MM.1S (cell line): ENCODE results near the gene TP53I13.

Experiments
- DNase-seq: peaks from one replicate; pipeline ENCODE4 v3.0.0-alpha.2; 2015
- H2AFZ ChIP-seq: fragments of 300-600 bp; sonication (generic); 2 replicates; pipeline ENCODE4 v1.6.0; 2016; ENCODE audit warnings: antibody characterized with exemption, low read length
- H3F3A ChIP-seq: fragments of 300-600 bp; sonication (generic); 2 replicates; pipeline ENCODE4 v1.6.1; 2016; ENCODE audit warnings: mild to moderate bottlenecking, antibody characterized with exemption, low read length, moderate library complexity, mixed read lengths; ENCODE audit not compliant: insufficient read depth
- H3K27ac ChIP-seq: fragments of 300-600 bp; sonication (generic); 2 replicates; pipeline ENCODE4 v1.5.1; 2016; ENCODE audit warnings: mild to moderate bottlenecking, low read length
- H3K27me3 ChIP-seq: fragments of 300-600 bp; sonication (generic); replicated peaks from 2 replicates; pipeline ENCODE4 v1.6.0; 2016; ENCODE audit warnings: low read length; ENCODE audit not compliant: insufficient read depth
- H3K36me3 ChIP-seq: fragments of 300-600 bp; sonication (generic); replicated peaks from 2 replicates; pipeline ENCODE4 v1.6.1; 2016; ENCODE audit warnings: mild to moderate bottlenecking, low read length, mixed read lengths; ENCODE audit not compliant: insufficient read depth
- H3K4me1 ChIP-seq: fragments of 300-600 bp; sonication (generic); 2 replicates; pipeline ENCODE4 v1.6.1; 2016; ENCODE audit warnings: low read length, mixed read lengths
- H3K4me2 ChIP-seq: fragments of 300-600 bp; sonication (generic); 2 replicates; pipeline ENCODE4 v1.6.0; 2016; ENCODE audit warnings: low read depth, low read length
- H3K4me3 ChIP-seq: fragments of 300-600 bp; sonication (generic); 2 replicates; pipeline ENCODE4 v1.5.1; 2016; ENCODE audit warnings: low read length, mixed read lengths
- H3K79me2 ChIP-seq: fragments of 300-600 bp; sonication (generic); 2 replicates; pipeline ENCODE4 v1.6.1; 2016; ENCODE audit warnings: mixed run types, low read length, mixed read lengths
- H3K9ac ChIP-seq: fragments of 300-600 bp; sonication (generic); 2 replicates; pipeline ENCODE4 v1.6.1; 2016; ENCODE audit warnings: low read length, mixed read lengths
- H3K9me2 ChIP-seq: fragments of 300-600 bp; sonication (generic); replicated peaks from 2 replicates; pipeline ENCODE4 v1.6.1; 2016; ENCODE audit warnings: mild to moderate bottlenecking, low read length, mixed read lengths; ENCODE audit not compliant: insufficient read depth
- H3K9me3 ChIP-seq: fragments of 300-600 bp; sonication (generic); replicated peaks from 2 replicates; pipeline ENCODE4 v1.6.1; 2016; ENCODE audit warnings: mild to moderate bottlenecking, low read length, mixed read lengths; ENCODE audit not compliant: insufficient read depth
- H4K20me1 ChIP-seq: fragments of 300-600 bp; sonication (generic); 2 replicates; pipeline ENCODE4 v1.6.1; 2016; ENCODE audit warnings: mild to moderate bottlenecking, low read length, moderate library complexity, mixed read lengths; ENCODE audit not compliant: insufficient read depth
- EZH2 ChIP-seq: fragments of 300-600 bp; sonication (generic); optimal IDR thresholded peaks from 2 replicates; pipeline ENCODE3; 2017; ENCODE audit warnings: low read depth, mild to moderate bottlenecking, antibody characterized with exemption, low read length, mixed read lengths
- EZH2phosphoT487 ChIP-seq: fragments of 300-600 bp; sonication (generic); IDR thresholded peaks from 2 replicates; pipeline ENCODE4 v1.6.1; 2018; ENCODE audit warnings: antibody characterized with exemption, low read length
- TF ChIP-seq, protein P1 (sequence below): fragments of 300-600 bp; sonication (generic); IDR thresholded peaks from 2 replicates; pipeline ENCODE4 v1.5.1; 2016; ENCODE audit warnings: antibody characterized with exemption, low read length, mixed read lengths

Gene TP53I13

DNA sequence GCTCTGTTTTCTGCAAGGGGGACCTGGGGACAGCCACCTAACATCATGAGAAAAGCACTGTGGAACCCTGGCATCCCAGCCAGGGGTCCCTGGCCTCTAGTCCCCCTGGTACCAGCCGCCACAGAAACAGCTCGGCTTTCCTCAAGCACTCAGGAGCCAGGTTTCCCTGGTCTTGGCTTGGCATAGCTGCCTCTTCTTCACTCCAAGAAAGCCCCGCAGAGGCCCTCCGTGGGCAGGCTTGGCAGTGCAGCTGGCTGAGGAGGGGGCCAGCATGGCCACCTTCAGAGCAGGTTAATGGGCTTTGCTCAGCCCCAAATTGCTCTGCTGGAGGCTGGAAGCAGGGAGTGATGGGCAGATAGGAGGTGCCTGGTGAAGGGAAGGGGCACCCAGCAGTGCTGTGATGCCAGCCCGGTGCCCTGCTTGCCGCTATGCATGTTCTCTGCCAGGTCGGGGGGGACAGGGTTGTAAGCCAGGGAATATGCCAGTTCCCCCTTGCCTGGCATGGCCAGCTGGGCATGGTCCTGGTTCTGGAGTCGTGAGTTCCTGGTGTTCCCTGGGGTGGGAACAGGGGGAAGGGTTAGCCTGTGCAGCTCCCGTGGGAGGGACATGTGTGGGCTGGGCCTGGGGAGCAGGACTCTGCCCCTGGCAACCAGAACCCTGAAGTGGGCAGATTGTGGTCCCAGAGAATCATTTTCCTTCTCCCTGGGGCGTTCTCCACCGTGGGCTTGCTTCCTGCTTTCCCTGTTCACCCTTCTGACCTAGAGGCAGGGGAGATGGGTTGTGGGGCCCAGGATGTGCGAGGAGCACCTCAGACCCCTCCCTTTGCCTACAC lies 27.7 kb downstream of the TP53I13 start:
- H3K79me2 ChIP-seq, result no peaks in the 10 kb centered on the region
- peaks cover 27% of the 10 kb centered on the region for H3K4me1 ChIP-seq
- no peak overlapping the region for H3K4me2 ChIP-seq
- no peaks in the 10 kb centered on the region for H3K9me2 ChIP-seq
- H3K36me3 ChIP-seq, result no peaks in the 10 kb centered on the region
- H4K20me1 ChIP-seq, result no peaks in the 10 kb centered on the region
- H3K9me3 ChIP-seq, result no peaks in the 10 kb centered on the region
- no peaks in the 10 kb centered on the region for H3K27me3 ChIP-seq
- no peak overlapping the region for H2AFZ ChIP-seq
- no peak for DNase-seq
- peaks cover 11% of the 10 kb centered on the region; the same call in 1 of the 2 replicates for H3F3A ChIP-seq
- H3K27ac ChIP-seq, result no peak overlapping the region
- no peak for TF ChIP-seq EZH2phosphoT487
- TF ChIP-seq, protein P1, sequence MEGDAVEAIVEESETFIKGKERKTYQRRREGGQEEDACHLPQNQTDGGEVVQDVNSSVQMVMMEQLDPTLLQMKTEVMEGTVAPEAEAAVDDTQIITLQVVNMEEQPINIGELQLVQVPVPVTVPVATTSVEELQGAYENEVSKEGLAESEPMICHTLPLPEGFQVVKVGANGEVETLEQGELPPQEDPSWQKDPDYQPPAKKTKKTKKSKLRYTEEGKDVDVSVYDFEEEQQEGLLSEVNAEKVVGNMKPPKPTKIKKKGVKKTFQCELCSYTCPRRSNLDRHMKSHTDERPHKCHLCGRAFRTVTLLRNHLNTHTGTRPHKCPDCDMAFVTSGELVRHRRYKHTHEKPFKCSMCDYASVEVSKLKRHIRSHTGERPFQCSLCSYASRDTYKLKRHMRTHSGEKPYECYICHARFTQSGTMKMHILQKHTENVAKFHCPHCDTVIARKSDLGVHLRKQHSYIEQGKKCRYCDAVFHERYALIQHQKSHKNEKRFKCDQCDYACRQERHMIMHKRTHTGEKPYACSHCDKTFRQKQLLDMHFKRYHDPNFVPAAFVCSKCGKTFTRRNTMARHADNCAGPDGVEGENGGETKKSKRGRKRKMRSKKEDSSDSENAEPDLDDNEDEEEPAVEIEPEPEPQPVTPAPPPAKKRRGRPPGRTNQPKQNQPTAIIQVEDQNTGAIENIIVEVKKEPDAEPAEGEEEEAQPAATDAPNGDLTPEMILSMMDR, result no peak
- no peak for TF ChIP-seq EZH2
- H3K9ac ChIP-seq, result no peak overlapping the region
- no peak overlapping the region for H3K4me3 ChIP-seq

DNA sequence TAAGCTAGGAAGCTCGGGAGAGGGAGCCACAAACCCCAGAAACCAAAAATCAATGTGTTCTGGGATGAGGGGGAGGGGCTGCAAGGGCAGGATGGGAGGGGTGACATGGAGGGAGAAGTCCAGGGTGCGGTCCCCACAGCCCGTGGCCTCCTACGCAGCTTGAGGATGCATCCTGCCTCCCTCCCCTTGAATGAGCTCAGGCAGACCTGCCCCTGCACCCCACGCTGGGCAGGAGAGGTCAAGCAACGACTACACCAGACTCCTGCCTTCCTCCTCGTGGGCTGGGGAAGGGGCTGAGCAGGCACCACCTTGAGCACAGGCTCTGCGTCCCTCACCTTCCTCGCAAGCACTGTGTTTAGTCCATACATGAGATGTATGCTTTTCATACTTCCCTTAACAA lies 28.3 kb downstream of the TP53I13 start:
- H3K4me3 ChIP-seq, result no peak overlapping the region
- H3K4me2 ChIP-seq, result no peak overlapping the region
- H3K9me3 ChIP-seq, result no peaks in the 10 kb centered on the region
- TF ChIP-seq EZH2phosphoT487, result no peak
- TF ChIP-seq EZH2, result no peak
- TF ChIP-seq, protein P1, result no peak
- no peaks in the 10 kb centered on the region for H3K27me3 ChIP-seq
- DNase-seq, result no peak
- no peak overlapping the region for H3K27ac ChIP-seq
- H4K20me1 ChIP-seq, result no peaks in the 10 kb centered on the region
- H3F3A ChIP-seq, result peaks cover 11% of the 10 kb centered on the region; the same call in 1 of the 2 replicates
- H3K4me1 ChIP-seq, result peaks cover 29% of the 10 kb centered on the region
- H3K9ac ChIP-seq, result no peak overlapping the region
- no peaks in the 10 kb centered on the region for H3K9me2 ChIP-seq
- H3K36me3 ChIP-seq, result no peaks in the 10 kb centered on the region
- H2AFZ ChIP-seq, result no peak overlapping the region
- H3K79me2 ChIP-seq, result no peaks in the 10 kb centered on the region

DNA sequence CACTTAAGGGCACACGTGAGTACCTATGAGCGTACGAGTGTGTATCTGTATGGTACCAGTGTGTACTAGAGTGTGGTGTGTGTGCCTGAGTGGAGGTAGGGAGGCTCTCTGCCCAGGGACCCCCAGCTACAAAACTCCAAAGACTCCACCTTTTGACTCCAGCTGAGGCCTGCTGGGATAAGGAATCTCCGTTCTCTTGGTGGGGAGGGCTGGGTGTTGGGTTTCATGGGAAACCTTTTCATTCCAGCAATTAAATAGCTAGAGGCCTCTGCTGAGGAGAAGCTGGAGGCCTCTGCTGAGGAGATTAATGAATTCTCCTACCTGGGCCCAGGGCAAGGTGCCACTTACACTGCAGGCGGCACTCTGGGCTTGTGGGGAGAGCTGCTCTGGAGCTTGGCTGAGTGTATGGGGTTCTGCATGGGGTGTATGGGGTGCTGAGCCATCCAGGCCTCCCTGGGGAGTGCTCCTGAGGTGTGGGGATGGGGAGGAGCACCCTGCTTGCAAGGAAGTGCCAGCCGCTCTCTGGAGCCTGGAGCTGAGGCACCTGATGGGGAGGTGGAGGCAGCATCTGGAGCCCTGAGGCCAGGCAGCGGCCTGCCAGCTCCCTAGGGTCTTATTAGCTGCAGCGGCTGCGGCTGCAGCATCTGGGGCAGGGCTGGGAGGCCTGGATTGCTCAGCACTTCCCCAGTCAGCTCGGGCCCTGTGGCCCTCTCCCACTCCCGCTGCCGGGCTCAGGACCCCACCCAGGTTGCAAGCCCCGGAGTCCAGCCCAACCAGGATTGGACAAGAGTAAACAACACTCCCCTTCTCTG lies 29.1 kb downstream of the TP53I13 start:
- Histone ChIP-seq H3K9me2 (no peaks in the 10 kb centered on the region), H2AFZ (no peak overlapping the region), H3K9me3 (no peaks in the 10 kb centered on the region), H3K27ac (no peak overlapping the region), H3K36me3 (no peaks in the 10 kb centered on the region), H3K9ac (no peak overlapping the region), H3K27me3 (no peaks in the 10 kb centered on the region), H3K79me2 (no peaks in the 10 kb centered on the region), H3F3A (0 out of 2 replicates have a peak, but pooled peaks cover 5% of the 10 kb centered on the region), H3K4me2 (no peak overlapping the region), H3K4me1 (peaks cover 21% of the 10 kb centered on the region), H4K20me1 (no peaks in the 10 kb centered on the region), H3K4me3 (no peak overlapping the region)
- TF ChIP-seq EZH2phosphoT487 (no peak), EZH2 (no peak)
- TF ChIP-seq, protein P1, result no peak
- DNase-seq, result no peak
